Measurements from ENCODE around the gene THEMIS.
"Not testable (repeated sequence)": the region's sequence is repeated elsewhere in the genome, so short reads cannot be mapped to it uniquely, and the experiment has no call there.

THEMIS gene

DNA sequence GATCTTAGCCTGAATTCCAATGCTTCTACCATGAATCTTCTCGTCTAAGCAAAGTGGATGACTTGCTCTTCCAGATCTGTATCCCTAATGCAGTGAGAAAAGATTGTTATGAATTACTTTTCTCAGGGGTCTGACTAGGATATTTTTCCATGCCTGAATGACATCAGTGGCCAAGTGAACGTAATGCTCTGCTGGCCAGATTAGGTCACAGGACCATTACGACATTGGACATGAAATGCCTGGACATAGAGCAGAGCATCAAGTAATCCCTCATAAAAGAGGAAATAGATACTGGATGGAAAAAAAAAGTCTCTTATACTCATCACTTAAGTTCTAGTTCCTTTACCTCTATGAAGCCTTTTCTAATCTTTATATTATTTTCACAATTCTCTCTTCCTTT lies 12.1 kb upstream of the THEMIS start:
- no peak for DNase-seq (ENCODE audit: low read depth)

DNA sequence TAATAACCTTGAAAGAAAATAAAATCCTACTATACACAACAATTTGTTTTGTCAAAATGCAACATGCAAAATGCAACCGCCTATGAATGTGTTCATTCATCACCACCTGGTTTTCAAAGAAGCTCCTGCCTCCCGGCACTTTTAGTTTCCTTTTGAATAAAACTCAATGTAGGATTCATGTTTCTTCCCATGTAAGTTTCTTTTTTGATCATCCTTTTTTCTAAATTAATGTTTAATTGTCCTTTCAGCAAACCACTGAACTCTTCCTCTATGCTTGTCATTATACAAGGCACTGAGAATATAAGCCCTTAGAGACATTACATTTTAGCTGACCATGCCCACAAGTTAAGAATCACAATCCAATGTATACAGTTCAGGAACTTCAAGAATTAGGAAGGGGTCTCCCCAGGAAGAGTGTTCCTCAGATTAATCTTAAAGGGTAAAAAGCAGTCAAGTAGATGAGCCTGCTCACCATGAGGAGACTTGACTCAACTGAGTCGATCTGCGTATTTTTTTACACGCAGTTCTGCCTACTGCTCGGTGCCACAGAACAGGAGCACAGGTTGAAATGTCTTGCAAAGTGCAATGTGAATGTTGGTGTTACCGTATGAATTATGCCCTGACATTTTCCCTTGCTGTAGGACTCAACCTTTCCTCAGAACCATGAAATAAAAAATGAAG lies 7.2 kb upstream of the THEMIS start:
- no peak for DNase-seq (ENCODE audit: low read depth)

DNA sequence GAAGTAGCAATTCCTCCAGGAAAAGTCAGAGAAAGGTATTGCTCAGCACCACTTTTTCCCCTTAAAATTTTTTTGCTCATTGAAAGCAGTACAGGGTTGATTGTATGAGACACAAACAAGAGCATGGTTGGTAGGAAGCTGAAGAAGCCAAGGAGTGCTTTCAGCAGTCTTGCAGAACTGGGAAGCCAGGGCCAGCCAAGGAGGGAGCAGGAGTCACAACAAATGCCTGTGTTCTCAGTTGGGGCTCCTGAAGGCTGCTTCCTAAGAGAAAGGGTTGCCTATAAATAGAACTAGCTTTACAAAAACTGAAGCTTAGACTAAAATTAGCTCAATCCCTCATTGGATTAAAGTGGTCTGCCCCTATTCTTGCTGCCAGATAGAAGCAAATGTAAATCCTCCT lies 3.3 kb upstream of the THEMIS start:
- no peak for DNase-seq (ENCODE audit: low read depth)

DNA sequence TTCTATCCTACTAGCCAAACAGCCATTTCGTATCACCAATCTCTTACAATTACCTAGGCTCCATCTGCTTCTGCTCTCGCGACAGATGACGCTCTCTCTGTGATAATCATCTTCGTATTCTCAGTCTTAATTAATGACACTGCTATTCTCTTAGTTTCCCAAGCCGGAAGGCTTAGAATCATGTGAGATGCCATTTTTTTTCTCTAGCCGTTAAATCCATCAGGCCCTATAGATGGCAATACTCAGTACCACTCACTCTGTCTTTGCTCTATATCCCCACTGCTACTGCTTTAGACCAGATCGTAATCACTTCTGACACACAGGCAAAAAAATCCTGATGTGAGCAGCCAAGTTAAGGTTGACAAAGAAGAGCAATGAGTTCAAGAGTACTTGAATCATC lies 2.1 kb upstream of the THEMIS start:
- DNase-seq (ENCODE audit: low read depth): no peak

DNA sequence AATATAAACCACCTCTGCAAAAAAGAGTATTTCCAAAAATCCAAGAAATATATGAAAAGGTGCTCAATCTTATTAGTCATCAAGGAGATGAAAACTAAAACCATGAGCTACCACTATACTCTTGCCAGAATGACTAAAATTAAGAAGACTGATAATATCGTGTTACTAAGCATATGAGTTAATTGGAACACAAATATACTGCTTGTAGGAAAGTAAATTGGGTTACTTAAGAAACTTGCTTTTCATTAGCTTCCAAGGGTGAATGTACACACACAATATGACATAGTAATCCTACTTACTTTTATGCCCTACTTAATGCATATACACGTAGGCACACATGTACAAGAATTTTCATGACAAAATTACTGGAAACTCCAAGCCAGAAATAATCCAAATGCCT lies 3.4 kb downstream of the THEMIS start:
- DNase-seq (ENCODE audit: low read depth): no peak

DNA sequence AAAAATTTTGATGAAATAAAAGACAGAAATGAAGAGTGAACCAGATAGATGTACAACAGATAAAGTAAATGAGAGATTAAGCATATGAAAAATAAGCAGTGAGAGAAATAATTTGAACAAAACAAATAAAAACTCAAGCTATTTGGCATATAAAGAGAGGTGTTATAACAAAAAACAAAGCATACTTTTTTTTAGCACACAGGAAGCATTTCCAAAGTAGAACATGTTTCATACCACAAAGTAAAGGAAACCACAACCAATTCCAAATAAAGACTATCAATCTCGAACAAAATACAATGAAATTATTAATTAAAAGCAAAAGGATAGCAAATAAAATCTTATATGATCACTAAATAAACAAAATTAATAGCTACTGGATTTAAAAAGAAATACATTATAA lies 6.8 kb downstream of the THEMIS start:
- no peak for DNase-seq (ENCODE audit: low read depth)

DNA sequence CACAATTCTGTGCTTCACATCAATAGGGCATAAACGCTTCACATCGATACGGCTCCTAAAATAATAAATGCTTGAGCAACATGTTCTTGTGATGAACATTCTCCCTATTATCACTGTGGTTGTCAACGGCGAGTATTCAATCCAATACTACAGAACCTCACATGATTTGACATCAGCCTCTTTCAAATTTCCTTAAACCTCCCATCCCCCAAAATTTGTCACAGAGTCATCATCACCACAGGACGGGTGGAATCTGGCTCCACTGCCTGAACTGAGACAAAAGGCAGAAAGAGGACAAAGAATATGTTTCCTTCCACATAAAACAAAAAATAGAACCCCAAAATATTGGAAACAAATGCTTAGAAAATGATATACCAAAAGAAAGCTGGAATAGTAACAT lies 7.3 kb downstream of the THEMIS start:
- DNase-seq (ENCODE audit: low read depth): no peak

DNA sequence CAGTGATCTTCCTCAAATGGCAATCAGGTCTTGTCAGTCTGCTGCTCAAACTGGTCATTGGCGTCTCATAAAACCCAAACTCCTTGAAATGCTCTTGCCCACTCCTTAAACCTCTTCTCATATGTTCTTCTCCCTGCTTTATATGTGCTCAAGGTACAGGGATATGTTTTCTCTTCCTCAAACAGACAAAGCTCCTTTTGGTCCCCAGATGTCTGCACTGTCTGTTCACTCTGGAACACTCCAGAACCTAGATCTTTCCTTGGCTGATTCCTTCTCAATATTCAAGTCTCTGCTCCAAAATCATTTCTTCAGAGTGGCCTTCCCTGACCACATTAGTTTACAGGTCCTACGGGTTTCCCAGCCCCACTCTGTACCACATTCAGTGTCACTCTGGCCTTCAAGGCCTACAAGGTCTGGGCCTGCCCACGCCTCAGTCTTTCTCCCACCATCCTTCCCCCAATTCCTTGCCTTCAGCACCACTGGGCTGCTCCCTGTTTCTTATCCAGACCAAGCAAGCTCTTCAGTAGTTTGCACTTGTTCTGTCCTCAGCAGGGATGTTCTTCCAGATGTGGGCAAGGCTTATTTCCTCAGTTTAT lies 9.0 kb downstream of the THEMIS start:
- no peak for DNase-seq (ENCODE audit: low read depth)

DNA sequence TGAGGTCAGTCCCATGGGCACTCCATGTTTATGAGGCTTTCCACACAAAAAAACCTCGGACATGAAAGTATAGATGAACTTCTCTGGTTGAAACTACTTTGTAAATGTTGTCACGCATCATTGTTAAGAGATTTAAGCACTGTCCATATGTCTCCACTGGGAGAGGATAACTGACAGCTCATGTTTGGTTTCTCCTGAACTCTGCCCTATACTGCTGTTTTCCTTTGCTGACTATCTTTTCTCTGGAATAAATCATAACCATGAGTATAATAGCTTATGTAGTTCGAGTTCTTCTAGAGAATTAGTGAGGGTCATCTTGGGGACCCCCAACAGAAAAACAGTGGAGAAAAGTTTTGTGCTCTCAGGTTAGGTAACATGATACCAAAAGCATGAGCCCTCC lies 14.3 kb downstream of the THEMIS start:
- DNase-seq (ENCODE audit: low read depth): no peak

DNA sequence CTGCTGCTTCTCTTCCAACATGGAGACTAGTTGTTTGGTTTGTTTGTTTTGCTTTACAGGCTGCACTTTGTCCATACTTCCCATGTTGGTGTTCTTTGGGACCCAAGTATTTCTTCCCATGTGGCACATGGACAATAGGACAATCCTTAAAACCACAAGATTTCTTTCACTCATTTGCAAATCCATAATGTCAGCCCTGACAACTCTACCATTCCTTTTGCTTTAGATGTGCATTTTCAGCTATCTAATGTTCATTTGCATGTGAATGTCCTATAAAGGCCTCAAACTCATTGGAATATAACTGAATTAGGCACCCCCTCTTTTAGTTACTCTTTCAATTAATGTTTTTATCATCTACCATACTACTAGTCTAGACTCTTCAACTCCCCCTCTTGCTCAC lies 16.7 kb downstream of the THEMIS start:
- DNase-seq (ENCODE audit: low read depth): no peak

DNA sequence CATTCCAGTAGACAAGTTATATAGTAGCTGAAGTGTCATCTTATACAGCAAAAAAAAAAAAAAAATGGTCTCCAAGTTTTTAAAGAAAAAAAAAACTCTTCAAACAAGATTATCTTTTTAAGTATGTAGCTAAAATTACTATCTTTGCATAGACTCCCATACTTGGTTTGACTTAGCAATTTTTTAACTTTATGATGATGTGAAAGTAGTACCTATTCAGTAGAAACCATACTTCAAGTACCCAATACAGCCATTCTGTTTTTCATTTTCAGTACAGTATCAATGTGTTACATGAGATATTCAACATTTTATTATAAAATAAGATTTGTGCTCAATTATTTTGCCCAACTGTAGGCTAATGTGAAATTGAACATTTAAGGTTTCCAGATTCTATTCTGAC lies 18.9 kb downstream of the THEMIS start:
- DNase-seq (ENCODE audit: low read depth): not testable (repeated sequence)

DNA sequence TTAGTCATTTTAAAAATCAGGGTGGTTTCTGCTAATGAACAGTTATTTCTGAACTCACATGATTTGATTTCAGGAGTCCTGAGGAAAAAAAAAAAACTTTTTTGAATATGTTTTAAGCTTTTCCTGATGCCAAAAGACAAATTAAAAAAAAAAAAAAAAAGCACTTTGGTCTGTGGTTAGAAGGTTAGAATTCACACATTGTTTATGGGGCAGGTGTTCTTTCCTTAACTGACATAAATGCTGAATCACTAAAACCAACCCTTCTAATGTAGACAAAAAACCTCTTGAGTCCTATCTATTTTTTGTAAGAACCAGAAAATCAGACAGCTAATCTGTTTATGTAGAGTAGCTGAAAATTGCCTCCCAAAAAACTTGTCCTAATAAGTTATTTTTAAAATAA lies 20.4 kb downstream of the THEMIS start:
- no peak for DNase-seq (ENCODE audit: low read depth)

DNA sequence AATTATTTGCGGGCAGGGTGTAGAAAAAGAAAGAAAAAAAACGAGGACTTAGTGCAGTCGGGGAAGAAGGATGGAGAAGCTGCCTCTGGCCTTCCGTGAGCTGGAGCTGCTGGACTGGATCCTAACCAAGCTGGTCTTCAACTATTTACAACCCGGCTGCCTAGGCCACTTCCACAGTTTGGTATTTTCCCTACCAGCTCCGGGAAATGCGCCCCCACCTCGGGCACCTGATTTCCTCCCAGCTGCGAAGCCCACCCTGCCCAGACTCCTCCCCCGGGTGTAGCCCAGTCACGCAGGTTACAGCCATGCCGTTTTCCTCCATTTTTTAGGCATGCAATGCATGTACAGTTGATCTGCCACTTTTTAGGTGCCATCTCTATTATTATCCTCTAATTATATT lies 21.2 kb downstream of the THEMIS start:
- no peak for DNase-seq (ENCODE audit: low read depth)

DNA sequence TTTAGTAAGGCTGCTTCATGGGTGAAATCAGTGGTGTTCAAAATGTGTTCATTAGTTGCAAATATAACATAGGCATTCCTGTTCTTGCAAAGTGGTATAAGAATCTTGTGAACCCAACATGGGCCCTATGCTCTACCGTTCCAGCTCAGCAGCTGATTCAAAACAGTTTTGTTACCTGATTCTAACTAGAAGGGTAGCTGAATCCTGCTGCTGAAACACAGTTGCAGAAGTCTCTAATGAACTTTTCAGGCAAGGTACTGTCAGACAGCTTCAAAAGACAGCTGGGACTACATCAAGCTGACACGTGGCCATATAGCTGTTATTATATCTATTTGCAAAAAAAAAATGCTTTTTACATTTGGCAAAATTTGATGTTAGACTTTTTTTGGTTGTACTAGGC lies 22.7 kb downstream of the THEMIS start:
- DNase-seq (ENCODE audit: low read depth): no peak

DNA sequence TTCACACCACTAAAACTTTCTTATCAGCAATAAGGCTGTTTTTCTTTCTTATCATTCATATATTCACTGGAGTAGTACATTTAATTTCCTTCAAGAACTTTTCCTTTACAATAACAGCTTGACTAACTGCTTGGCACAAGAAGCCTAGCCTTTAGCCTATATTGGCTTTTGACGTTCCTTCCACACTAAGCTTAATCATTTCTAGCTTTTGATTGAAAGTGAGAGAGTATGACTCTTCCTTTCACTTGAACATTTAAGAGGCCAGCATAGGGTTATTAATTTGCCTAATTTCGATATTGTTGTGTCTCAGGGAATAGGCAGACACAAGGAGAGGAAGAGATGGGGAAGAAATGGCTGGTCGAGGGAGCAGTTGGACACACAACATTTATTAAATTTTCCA lies 23.6 kb downstream of the THEMIS start:
- DNase-seq (ENCODE audit: low read depth): no peak

DNA sequence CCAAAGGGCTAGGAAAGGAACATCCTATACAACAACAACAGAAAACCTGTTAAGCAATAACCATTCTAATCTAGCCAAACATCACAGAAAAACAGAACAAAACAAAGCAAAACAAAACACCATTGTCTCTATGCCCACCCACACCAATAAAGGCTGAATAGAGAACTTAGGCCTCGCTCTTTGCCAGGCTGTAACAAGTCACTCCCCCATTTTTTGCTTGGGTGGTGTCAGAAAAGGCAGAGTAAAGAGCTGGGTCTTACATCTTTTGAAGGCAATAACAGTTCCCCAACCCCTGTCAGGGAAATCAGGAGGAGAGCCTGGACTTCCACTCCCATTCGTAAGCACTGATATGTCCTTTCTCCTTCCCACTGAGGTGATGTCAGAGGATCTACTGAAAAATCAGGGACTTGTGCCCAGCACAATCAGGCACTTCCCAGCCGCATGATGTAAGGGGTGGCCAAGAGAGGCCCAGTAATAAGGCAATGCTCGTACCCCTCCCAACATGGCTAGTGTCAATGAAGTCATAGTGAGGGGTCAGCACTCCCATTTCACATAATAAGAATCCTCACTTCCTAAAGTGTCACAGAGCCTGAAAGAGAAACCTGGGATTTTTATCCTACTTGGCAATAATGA lies 31.0 kb downstream of the THEMIS start:
- no peak for DNase-seq (ENCODE audit: low read depth)

DNA sequence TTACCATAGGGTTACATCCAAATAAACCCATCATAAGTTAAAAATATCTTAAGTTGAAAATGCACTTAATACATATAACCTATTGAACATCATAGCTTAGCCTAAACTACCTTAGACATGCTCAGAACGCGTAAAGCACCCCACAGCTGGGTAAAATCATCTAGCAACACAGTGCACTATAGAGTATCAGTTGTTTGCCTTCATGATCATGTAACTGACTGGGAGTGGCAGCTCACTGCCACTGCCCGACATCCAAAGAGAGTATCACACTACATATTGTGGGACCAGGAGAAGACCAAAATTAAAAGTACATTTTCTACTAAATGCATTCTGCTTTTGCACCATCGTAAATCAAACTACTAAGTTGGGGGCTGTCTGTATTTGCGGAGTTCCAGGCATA lies 31.7 kb downstream of the THEMIS start:
- DNase-seq (ENCODE audit: low read depth): no peak

DNA sequence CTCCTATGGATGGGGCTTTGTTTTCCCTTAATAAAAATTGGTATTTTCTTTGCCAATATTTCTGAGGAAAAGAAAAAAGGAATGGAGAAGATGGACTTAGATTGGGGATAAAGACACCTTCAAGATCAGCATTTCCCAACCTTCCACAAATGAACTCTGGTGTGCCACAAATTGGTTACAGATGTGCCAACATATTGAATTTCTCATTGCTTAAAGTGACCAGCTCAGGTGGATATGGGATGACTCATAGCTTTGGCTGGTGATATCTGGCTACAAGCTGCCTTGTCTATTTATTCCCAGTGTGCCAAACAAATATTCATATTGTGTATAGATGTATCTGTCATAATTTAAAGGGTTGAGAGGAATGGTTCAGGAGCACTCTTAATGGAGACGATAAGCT lies 32.5 kb downstream of the THEMIS start:
- DNase-seq (ENCODE audit: low read depth): no peak

DNA sequence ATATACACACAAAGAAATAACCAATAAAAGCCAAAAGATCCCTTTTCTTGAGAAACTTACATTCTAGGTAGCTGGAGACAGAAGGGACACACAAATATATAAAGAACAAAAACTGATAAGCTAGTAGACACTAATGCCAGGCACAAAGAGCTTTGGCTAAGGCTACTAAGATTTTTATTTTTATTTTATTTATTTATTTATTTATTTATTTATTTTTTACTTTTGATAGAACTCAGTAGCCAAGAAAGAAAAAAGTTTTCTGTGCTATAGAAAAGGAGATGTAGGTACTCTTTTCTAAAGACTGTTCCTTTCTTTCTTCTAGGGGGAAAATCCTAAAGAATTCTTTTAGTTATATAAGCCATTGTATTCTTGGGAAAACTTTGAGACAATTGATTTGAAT lies 34.1 kb downstream of the THEMIS start:
- DNase-seq (ENCODE audit: low read depth): no peak

DNA sequence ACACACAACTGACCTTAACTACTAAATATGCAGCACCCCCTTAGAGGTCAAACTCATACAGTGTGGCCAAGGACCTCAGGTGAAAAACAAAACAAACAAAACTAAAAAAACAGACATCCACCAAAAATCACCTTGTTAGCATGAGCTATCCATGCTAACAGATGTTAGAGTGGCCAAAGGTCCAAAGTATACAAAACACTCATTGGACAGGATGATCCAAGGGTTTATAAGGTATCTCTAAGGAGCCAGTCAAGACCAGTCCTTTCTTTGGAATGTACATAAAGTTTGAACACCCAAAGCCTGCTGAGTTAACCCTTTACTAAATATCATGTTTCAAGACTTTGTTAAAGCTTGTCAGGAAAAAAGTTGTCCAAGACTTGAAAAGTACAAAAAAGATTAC lies 35.8 kb downstream of the THEMIS start:
- no peak for DNase-seq (ENCODE audit: low read depth)

DNA sequence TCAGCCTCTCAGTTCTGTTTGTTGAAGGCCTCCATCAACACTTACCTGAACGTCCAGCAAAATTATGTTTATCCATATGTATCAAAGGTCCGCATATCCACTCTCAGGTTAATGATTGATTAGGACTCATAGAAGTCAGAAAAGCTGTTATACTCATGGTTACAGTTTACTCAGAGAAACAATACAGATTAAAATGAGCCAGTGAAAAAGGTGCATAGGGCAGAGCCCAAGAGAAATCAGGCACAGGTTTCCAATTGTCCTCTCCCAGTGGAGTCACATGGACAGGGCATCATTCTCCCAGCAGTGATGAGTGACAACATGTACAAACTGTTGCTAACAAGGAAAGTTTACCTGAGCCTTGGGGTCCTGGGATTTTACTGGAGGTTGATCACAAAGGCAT lies 36.2 kb downstream of the THEMIS start:
- DNase-seq (ENCODE audit: low read depth): no peak

DNA sequence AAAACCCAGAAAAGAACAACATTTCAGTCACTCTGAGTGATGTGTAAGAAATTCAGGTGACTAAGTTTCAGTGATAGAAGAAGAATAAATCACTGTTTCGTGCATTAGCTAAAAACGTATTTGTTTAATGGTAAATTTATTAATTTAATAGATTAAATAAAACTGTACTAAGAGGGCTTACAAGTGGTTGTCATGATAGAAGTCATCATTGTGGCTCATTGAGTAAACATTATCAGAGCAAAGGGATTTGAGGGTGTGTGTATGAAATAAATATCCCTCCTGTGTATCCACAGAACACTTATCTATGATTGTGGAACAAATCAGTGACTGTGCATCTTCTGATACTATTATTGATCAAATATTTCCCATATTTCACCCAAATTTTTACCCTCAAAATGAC lies 40.1 kb downstream of the THEMIS start:
- DNase-seq (ENCODE audit: low read depth): no peak

DNA sequence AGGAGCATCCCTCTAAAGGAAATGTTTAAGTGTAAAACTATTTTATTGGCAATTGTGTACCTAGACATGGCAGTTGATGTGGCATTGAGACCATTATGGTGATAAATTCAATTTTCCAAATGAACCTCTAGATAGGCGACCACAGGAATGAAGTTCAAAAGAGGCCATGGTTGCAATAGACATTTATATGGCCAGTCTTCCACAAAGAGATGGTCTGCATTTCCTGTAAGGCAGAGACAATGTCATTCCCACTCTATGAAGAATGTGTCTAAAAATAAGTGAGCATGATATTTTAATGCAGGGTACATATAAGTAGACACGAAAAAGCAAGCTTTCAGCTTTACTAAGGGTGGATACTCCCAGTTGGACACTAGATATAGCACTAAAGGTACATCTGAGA lies 40.9 kb downstream of the THEMIS start:
- no peak for DNase-seq (ENCODE audit: low read depth)

All from stimulated activated CD8-positive, alpha-beta memory T cell treated with anti-CD3 and anti-CD28 coated beads, Interleukin-15, amount 100 ng/mL, for 24 hours (primary cell).